ENCODE measurements around the gene PHF21A.
"Not testable (repeated sequence)": the region's sequence is repeated elsewhere in the genome, so short reads cannot be mapped to it uniquely, and the experiment has no call there.

PHF21A gene

DNA sequence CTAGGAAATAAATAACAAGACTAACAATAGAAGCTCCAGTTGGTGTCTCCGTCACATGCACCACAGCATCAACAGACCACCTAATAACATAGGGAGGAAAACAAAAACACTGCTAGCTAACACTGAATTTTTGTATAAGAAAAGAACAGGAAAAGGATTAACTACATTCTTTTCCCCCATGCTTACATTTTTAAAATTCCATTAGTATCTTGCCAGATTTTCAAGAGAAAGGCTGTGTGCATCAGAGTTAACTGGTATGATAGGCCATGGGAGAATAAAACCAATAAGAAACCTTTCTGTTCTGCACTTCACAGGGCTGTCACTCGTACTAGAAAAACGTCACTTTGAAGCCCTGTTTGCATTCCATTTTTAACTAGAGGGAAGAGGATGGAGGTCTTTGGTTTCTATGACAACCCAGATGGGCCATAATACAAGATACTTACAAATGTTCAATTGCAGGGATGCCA is 119.8 kb downstream of the PHF21A start:
- DNase-seq (ENCODE audit: low read depth), result no peak
- no peak overlapping the region for H3K4me3 ChIP-seq (ENCODE audit: low read depth, low read length)

DNA sequence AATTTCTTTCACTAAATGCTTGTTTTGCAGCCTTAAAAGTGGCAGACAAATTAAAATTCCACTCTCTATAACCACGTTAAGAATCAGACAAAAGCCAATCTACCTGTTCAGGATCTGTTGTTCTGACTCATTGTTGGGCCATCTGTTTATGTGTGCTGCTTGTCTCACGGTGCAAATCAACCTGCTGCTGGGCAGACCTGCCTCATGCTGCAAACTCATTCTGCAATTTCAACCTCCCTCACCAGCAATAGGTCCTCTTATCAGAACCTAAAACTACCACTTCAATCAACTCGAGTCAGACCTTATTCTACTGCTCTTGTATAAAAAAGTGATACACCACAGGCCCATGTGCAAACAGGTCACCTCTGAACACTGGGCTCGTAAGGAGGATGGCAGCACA is 123.7 kb downstream of the PHF21A start:
- DNase-seq (ENCODE audit: low read depth), result no peak
- H3K4me3 ChIP-seq (ENCODE audit: low read depth, low read length), result no peak overlapping the region

DNA sequence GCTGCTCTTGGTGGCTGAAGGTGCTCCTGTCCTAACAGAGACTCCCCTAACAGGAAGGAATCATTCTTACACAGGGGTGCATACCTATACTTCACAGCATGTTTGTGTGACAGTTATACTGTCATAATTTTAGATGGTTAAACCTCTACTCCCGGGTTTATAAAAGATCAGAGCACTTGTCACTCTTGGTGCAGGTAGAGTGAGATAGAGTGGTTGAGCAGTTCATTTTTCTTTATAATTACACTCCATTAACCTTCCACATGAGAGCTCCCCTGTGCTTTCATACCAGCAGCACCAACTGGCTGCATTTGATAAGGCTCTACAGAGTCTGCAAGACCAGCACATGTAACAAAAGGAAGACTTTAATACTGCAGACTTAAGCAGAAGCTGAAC is 125.9 kb downstream of the PHF21A start:
- H3K4me3 ChIP-seq (ENCODE audit: low read depth, low read length), result no peak overlapping the region
- no peak for DNase-seq (ENCODE audit: low read depth)

DNA sequence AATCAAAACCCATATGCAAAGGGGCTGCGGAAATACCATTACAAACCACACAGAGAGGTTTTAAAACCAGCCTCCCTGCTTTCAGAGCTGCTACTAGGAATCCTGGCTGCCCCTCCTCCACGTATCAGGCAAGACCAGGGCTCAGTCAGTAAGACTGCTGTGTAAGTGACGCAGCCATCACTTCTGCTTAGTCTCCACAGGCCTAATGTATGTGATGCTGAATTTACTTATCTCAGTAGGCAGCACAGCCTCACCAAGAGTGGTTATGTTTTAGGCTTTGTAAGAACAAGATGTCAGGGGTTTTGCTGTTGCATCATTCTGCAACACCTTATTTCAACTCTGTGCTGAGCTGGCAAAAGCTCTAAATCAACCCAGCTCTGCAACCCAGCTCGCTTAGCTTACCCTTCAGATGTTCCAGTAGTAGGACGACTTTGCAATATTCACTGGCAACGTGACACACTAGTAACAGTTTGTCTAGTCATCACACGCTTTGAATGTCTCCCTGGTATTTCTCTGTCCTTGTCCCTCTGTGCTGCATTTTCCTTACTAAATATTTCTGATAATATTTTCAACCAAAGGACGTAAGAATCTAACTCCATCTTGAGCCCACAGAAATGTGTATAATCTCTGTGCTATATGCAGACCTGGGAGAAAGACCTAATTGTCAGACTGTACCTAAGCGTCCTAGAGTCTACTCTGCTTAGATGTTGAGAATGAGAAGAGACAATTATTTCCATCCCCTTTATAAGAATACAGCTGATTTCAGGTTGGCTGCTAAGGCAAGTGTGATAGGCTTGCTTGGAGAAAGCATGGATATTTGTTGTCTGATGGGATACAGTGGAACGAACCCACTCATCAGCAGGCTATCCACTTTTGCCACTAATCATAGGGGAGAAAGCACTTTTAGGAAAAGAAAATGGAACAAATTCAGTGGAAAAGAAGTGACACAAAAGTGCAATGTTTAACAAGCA is 126.6 kb downstream of the PHF21A start:
- no peak overlapping the region for H3K4me3 ChIP-seq (ENCODE audit: low read depth, low read length)
- peak; percentile 59 for DNase-seq (ENCODE audit: low read depth)

DNA sequence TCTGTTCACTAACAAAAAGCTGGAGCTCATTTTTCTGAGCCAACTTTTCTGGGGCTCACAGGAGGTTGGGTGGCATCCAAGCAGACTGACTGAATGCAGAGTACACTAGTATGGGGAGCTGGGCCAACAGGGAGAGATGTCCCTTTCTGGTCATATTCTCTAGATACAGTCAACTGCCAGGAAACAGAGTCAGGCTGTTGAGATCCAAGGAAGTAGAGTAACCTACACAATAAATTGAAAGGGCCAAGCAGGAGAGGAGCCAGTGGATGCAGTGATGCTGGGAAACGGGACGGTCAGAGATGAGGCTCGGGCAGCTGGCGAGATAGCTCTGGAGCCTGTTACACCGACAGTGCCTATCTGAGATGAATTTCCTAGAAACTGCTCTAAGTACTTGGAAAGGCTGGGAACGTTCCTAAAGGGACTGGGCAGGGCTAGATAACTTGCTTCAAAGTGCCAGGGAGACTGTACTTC is 127.7 kb downstream of the PHF21A start:
- no peak for DNase-seq (ENCODE audit: low read depth)
- H3K4me3 ChIP-seq (ENCODE audit: low read depth, low read length), result no peak overlapping the region

DNA sequence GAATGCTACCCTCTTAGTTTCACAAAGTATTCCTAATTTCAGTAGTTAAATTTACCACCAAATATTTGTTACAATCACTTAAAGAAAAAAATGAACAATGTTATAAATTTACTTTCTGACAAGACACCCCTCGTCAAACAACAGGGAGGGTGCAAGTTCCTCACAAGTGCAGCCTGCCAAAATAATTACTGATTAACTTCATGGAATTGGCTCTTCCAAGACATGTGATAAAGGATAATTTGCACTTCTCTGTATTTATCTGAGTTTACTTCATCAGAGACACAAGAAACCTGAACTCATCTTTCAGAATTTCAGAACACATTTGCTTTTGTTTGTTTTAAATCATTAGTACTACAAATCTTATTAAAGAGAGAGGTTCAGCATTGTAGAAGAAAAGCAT is 132.3 kb downstream of the PHF21A start:
- DNase-seq (ENCODE audit: low read depth), result no peak
- H3K4me3 ChIP-seq (ENCODE audit: low read depth, low read length), result no peak overlapping the region

DNA sequence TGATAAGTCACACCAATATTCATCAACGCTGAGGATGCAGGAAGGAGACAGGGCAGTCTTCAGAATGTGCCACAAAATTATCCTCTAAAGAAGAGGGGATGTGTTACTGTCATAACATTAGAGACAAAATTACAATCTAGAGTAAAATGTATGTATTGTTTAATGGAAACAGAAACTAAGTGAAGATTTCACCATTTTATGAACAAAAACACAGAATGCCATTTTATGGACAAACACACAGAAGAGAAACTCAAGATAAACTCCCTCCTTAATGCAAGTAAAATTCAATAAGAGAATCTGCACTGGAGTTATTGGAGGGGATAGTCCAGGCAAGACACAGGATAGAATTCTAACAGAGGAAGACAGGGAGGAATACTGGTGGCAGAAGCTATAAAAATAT is 136.0 kb downstream of the PHF21A start:
- no peak for DNase-seq (ENCODE audit: low read depth)
- no peak overlapping the region for H3K4me3 ChIP-seq (ENCODE audit: low read depth, low read length)

DNA sequence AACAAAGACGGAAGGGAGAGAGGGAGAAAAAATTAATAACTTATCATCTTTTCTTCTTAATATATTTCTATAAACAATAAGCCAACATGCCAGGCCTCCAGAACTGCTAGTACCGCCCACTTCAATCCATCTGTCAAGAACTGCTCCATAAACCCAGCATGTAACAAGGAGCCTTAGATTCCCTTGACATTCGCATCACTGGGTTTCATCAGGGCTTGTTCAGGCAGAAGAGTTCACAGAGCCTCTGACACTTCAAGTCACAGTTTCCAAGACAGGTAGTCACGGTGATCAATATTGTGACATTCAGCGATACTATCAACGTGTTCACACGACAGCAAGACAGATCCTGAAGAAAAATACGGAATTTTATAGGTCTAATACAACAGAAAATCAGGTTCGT is 137.1 kb downstream of the PHF21A start:
- DNase-seq (ENCODE audit: low read depth), result no peak
- H3K4me3 ChIP-seq (ENCODE audit: low read depth, low read length), result no peak overlapping the region

DNA sequence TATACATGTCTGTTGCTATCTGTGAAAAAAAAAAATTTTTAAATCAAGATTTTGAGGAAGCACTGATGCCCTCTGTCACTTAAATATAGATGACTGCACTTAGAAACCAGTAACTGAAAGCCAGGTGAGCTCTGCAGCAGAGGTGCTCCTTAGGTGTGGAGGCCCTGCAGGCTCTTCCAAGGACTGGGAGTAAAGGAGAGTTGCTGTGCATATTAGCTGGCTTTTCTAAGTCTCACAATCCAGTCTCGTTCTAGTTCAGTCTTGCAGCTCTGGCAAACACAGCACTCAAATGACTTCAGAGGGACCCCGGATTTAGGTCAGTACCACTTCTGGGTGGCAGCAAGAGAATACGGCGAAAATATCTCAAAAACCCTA is 137.8 kb downstream of the PHF21A start:
- DNase-seq (ENCODE audit: low read depth), result no peak

DNA sequence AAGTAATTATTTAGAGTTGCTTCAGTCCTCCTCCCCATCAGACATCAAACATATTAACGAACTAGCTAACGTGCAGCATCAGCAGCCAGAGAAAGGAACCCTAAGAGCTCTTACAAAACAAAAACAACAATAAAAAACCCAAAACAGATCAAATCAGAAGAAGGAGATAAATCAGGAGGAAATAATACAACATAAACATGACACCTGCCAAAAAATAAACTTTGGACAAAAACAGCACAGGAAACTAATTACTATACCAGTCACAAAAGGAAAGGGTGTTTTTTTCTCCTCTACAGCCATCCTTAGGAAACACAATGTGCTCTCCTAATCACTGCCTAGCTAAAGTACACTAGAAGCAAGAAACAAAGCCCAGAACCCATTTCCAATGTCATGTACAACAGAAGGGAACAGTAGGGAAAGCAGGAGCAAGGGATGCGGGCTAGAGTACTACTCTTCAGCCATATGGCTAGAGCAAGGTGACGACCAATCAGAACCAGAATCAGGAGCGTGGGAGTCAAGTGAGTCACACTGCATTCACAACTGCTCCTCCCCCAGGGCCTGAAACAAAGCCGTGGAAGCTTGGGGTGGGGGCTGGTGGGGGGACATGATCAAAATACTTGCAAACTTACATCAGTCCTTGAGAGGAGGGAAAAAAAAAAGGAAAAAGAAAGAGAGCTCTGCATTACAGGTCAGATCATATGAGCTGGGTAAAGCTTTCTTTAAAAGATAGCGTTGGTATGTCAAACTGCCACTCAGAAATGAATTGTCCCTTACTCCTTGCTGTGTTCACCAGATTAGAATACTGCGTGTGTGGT is 138.4 kb downstream of the PHF21A start:
- no peak overlapping the region for H3K4me3 ChIP-seq (ENCODE audit: low read depth, low read length)
- DNase-seq (ENCODE audit: low read depth), result peak; percentile 80

More for the DNA sequence above, 137.8 kb downstream of the PHF21A start:
- H3K4me3 ChIP-seq (ENCODE audit: low read depth, low read length), result no peak overlapping the region

DNA sequence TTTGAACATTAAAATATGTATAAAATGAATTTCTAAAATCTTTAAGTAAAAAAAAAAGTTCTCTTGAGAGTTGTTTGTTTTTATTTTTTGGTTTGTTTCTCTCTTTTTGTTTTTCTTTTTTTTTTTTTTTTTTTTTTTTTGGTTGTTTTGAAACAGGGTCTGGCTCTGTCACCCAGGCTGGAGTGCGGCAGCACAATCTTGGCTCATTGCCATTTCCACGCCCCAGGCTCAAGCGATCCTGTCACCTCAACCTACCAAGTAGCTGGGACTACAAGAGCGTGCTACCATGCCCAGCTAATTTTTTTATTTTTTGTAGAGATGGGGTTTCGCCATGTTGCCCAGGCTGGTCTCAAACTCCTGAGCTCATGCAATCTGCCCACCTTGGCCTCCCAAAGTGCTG is 139.4 kb downstream of the PHF21A start:
- not testable (repeated sequence) for DNase-seq (ENCODE audit: low read depth)

DNA sequence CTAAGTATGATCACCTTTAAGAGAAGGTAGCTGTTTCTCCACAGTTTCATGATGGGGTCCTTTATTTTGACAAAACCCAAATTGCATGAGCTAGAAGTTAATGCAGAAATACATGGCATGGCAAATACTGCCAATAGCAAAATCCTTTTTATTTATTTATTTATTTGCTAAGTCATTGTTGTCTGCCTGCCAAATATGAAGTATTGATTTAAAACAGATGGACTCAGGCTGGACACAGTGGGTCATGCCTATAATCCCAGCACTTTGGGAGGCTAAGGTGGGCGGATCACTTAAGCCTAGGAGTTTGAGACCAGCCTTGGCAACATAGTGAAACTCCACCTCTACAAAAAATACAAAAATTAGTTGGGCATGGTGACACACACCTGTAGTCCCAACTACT is 146.4 kb downstream of the PHF21A start:
- no peak overlapping the region for H3K4me3 ChIP-seq (ENCODE audit: low read depth, low read length)
- DNase-seq (ENCODE audit: low read depth), result no peak

More for the DNA sequence above, 139.4 kb downstream of the PHF21A start:
- H3K4me3 ChIP-seq (ENCODE audit: low read depth, low read length), result not testable (repeated sequence)

DNA sequence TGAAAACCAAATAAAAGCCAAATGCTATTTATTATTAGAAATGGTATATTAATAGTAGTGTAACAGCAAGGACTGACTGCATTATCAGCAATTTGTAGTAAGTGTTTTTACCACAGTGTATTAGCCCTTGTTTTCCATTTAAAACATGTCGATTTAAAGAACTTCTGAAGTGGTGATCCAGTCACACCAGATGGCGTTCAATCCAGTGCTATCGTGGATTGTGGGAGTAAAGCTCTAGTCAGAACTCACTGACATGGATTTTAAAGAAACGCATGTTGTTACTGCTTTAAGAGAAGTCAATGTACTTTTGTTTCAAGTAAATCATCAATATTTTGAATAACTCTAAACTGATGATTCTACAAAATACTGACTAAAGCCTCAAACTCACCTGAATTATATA is 147.7 kb downstream of the PHF21A start:
- no peak overlapping the region for H3K4me3 ChIP-seq (ENCODE audit: low read depth, low read length)

DNA sequence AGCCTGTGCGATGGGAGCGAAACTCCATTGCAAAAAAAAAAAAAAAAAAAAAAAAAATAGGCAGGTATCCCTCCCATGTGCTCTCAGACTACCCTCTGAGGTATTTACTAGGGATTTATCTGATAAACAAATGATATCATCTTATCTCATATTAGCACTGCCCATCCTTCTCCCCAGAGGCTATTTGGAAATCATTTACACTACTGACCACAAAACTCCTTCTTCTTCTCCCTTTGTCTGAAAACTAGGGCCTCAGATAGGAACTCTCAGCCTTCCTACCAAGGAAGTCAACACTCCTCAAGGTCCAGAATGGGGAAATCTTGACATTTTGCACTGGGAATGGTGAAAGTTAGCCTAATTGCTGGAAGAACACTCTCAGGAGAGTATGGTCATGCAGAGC is 152.4 kb downstream of the PHF21A start:
- no peak overlapping the region for H3K4me3 ChIP-seq (ENCODE audit: low read depth, low read length)
- no peak for DNase-seq (ENCODE audit: low read depth)

More for the DNA sequence above, 147.7 kb downstream of the PHF21A start:
- no peak for DNase-seq (ENCODE audit: low read depth)

DNA sequence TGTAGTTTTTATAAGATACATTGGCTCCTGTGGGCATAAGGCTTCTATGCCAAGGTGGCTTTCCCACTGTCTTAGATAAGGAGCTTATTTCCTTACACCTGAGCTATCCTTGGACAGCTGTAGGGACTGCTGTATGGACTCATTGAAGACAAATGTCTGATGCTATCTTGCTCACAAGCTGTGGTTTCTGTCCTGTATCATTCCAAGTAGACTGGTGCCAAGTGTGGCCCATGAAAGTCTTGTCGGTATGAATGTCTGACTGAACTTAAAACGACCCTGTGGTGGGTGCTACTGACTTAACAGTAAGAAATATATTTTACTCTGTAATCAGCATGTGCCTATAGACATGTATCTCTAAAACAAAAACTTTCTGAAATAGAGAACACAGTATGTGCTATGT is 153.7 kb downstream of the PHF21A start:
- no peak for DNase-seq (ENCODE audit: low read depth)

DNA sequence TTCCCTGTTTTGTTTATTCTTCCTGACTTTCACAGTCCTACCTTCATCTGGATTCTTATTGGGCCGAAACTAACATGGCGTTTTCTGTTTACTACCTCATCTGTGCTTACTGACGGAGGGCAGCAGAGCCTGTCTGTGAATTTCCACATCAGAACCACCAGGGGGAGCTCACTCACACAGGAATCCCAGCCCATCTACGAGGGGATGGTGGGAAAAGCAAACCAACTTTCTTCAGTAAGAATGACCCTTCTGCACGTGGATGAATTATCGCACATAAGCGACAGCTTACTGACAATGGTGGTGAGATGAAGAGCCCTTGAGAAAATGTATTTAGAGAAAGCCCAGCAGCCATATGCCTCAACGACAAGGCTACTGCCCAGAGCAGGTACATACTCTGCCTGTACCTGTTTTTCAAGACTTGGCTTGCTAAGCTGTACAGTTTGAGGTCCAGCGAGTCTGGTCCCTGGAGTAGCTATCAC is 156.3 kb downstream of the PHF21A start:
- no peak overlapping the region for H3K4me3 ChIP-seq (ENCODE audit: low read depth, low read length)
- DNase-seq (ENCODE audit: low read depth), result no peak

More for the DNA sequence above, 153.7 kb downstream of the PHF21A start:
- no peak overlapping the region for H3K4me3 ChIP-seq (ENCODE audit: low read depth, low read length)

DNA sequence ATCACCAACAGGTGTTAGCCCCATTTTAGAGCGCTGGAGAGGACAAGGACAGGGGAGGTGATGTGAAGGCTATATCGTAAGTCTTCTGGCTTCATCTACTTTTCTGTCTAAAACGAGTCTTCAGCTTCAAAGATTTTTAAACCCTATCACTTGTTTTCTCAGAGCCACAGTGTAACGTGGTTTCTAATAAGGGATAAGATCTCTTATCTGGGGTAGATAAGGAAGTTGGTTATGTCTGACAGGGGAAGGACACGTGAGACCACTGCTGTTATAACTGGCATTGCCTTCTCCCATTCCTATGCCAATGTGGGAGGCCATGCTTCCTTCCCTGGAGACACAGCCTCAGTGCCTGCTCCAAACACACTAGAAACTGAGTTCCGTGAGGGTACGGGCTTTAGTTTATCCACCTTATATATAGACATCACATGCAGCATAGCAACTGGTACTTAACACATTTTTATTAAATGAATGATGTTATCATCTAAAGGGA is 159.5 kb downstream of the PHF21A start:
- H3K4me3 ChIP-seq (ENCODE audit: low read depth, low read length), result no peak overlapping the region
- no peak for DNase-seq (ENCODE audit: low read depth)

DNA sequence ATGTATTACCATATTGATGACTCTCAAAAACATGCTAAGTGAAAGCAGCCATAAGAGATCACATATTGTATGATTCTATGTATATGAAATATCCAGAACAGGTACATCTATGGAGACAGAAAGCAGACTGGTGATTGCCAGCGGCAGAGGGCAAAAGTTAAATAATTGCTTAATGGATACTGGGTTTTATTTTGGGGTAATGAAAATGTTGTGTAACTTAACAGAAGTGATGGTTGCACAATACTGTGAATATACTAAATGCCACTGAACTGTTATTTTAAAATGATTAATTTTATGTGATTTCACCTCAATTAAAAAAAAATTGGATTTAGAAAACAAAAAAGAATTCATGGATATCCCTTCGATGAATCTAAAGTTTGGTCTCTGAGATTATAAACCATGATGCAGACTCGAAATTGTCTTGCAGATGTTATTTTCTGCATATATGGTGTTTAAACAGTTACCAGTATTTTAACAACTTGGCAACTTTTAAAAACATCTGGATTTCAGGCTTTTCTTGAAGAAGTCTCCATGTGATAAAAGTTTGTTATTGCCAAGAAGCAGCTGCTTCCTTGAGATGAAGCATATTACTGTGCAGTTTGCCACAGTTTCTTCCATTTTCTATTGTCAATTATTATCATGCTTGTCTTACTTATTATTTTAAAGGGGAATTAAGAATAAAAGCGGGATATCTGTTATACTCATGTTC is 160.7 kb downstream of the PHF21A start:
- no peak overlapping the region for H3K4me3 ChIP-seq (ENCODE audit: low read depth, low read length)
- DNase-seq (ENCODE audit: low read depth), result no peak

DNA sequence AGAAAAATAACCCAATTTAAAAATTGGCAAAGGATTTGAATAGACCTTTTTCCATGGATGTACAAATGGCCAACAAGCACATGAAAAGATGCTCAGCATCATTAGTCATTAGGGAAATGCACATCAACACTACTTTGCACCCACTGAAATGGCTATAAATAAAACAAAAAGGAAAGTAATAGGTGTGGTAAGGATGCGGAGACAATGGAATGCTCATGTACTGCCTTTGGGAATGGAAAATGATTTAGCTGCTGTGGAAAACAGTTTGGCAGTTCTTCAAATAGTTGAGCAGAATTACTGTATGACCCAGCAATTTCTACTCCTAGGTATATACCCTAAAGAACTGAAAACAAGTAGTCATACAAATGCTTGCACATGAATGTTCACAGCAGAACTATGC is 161.4 kb downstream of the PHF21A start:
- no peak for DNase-seq (ENCODE audit: low read depth)
- H3K4me3 ChIP-seq (ENCODE audit: low read depth, low read length), result no peak overlapping the region
